Tibial nerve (tissue), 4 donors: ENCODE data around the gene M1AP.

Experiments
- CTCF ChIP-seq, 5 experiments: fragments of 200-600 bp in 3 of 5; fragments of 450-650 bp in 2 of 5; sonication (generic) in 3 of 5; IDR thresholded peaks; one replicate each; pipeline ENCODE4 v1.5.1; 2016 to 2019; ENCODE audit warnings: antibody characterized with exemption in 5 of 5, mild to moderate bottlenecking in 3 of 5, moderate library complexity in 2 of 5
- EP300 ChIP-seq, 2 donors: sonication (generic); formaldehyde crosslinking; IDR thresholded peaks; one replicate each; pipeline ENCODE4 v1.6.1; 2017; ENCODE audit warnings: antibody characterized with exemption in 2 of 2, mild to moderate bottlenecking in 1 of 2

- TF ChIP-seq CTCF (IDR thresholded peaks at IDR 0.05): no peak
- TF ChIP-seq EP300 (IDR thresholded peaks at IDR 0.05): no peak
Observed at GRCh38 chr2:74538881-74539339, 109.2 kb downstream of the M1AP start.
